Heart right ventricle (tissue), 16 donors: ENCODE results near the gene TCF25. TPM values are rescaled to one million over a fixed set of nuclear protein-coding genes. Genes with fewer than 3 reads are reported as not detected.

Source experiments
- ATAC-seq, 8 donors: fragments of 200-7000 bp; cut with Tn5 transposase; one replicate each; pipeline ENCODE4 v1.9.1; 2020; ENCODE audit warnings: mild to moderate bottlenecking in 8 of 8, moderate library complexity in 8 of 8, moderate number of reproducible peaks in 1 of 8
- DNase-seq, 2 donors: peaks; one replicate each; pipeline ENCODE4 v3.0.0-alpha.2; 2020
- H3K27ac ChIP-seq, 10 donors: fragments of 200-600 bp; sonication (generic) in 2 of 10; one replicate each; pipeline versions ENCODE4 v1.5.0 to v1.8.0; 2020 to 2022; ENCODE audit warnings: mild to moderate bottlenecking in 3 of 10
- H3K27me3 ChIP-seq, 7 donors: fragments of 200-600 bp; one replicate each; pipeline ENCODE4 v1.8.0; 2021 to 2022; ENCODE audit warnings: mild to moderate bottlenecking in 2 of 7
- H3K36me3 ChIP-seq, 9 donors: fragments of 200-600 bp; sonication (generic) in 1 of 9; one replicate each; pipeline versions ENCODE4 v1.5.0 to v1.8.0; 2020 to 2022; ENCODE audit warnings: mild to moderate bottlenecking in 2 of 9
- H3K4me1 ChIP-seq, 9 donors: fragments of 200-600 bp; sonication (generic) in 1 of 9; one replicate each; pipeline versions ENCODE4 v1.5.0 to v1.8.0; 2020 to 2022; ENCODE audit warnings: mild to moderate bottlenecking in 4 of 9
- H3K4me3 ChIP-seq, 10 donors: fragments of 200-600 bp; sonication (generic) in 2 of 10; one replicate each; pipeline versions ENCODE4 v1.5.0 to v1.8.0; 2020 to 2022; ENCODE audit warnings: mild to moderate bottlenecking in 7 of 10, moderate library complexity in 2 of 10
- H3K9me3 ChIP-seq, 11 donors: fragments of 200-600 bp in 10 of 11; sonication (generic) in 2 of 11; one replicate each; pipeline versions ENCODE4 v1.5.0 to v1.8.0; 2013 to 2022; ENCODE audit warnings: mild to moderate bottlenecking in 2 of 11, control low read depth in 1 of 11, moderate library complexity in 1 of 11
- WGBS, 2 donors: extraction: QIAGEN DNeasy Blood & Tissue Kit; methylation state at CpG; one replicate each; pipeline ENCODE4 v1.1.7; 2013; ENCODE audit warnings: inconsistent platforms in 1 of 2; 5-methylcytosine and 5-hydroxymethylcytosine counted together
- intact Hi-C, 10 donors: fragments of 100-400 bp; cut with DNase I; formaldehyde crosslinking; loops; one replicate each; pipeline versions ENCODE4 v1.11.1 to v1.14.2; 2022
- polyA plus RNA-seq, 2 donors: library from polyadenylated mRNA; stranded (reverse); fragments of 200-250 nt; gene quantifications; one replicate each; pipeline ENCODE4 v1.2.3, GENCODE V29; 2013
- total RNA-seq, 10 donors: library from RNA; stranded (reverse); fragmentation: NEBNext Ultra II Directional in 3 of 10; extraction: Animal tissue kit (Norgen Biotek cat#: 25700) in 3 of 10; gene quantifications; one replicate each; pipeline versions ENCODE4 v1.2.1 to v1.2.4, GENCODE V29; 2021 to 2023
- TF ChIP-seq, protein P1 (sequence below), 9 donors: fragments of 200-600 bp; sonication (generic) in 2 of 9; IDR thresholded peaks; one replicate each; pipeline versions ENCODE4 v1.5.0 to v1.8.0; 2021 to 2022; ENCODE audit warnings: antibody characterized with exemption in 9 of 9, mild to moderate bottlenecking in 5 of 9, moderate library complexity in 1 of 9
- donor health status: Arrhythmogenic right ventricular cardiomyopathy.
- donor health status: ischemic (EF 13 %, LVEDD 7.1; RV severe dilation, severe dysfunction).
- donor health status: healthy with polysubstance abuse.
- donor health status: DM: no; HTN: yes; CAD: no.
- donor health status: DM: no; HTN: no; CAD: no.
- donor health status: ischemic (EF 25% LVEDD 6.9; RV normal size, moderate dysfunction).
- donor health status: ischemic (EF 25% LVEDD 5.7; RV mildly dilated, moderate dysfunction).
- donor health status: healthy.
- donor health status: DM: yes; HTN: yes; CAD: no.
- donor health status: Ischemic cardiomyopathy.
- donor health status: ischemic (EF 35%, LVEDD 5.7; RV mildly dilated, moderate dysfunction).
- donor health status: nonischemic (EF 11% LVEDD 7.7; RV severe dilation, severe dysfunction).
- donor health status: DM: yes; HTN: yes; CAD: no.
- donor health status: PGD.
- donor health status: ischemic (EF 29% LVEDD 5.4; RV normal size, mild dysfunction).
- donor health status: nonischemic (EF 23%, LVEDD 6.1; RV moderate dilation, normal function).

Gene TCF25
- total and polyA plus RNA-seq, 12 donors = 77.5 to 112 (median 94.8) TPM

DNA sequence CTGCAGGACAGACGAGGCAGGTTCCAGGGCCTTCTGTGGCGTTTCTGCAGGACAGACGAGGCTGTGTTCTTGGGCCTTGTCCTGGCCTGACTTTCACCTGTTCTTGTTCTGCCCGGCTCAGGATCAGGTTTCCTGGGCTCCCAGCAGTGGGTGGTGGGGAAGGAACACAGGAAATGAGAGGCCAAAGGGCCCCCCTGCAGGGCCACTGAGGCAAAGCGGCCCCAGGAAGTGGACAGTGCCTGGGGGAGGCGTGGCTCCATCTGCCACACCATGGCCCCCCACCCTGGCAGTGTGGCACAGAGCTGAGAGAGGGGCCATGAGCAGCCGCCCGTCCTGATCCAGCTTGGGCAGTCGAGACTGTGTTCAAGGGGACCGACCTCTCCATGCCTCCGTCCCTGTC lies 24.4 kb upstream of the TCF25 start:
- Histone ChIP-seq H3K9me3 (no peaks in the 10 kb centered on the region), H3K27ac (no peak overlapping the region), H3K4me3 (no peak overlapping the region), H3K36me3 (no peaks in the 10 kb centered on the region), H3K4me1 (peaks cover 0 to 16% (median 6%) of the 10 kb centered on the region in 9 donors), H3K27me3 (peaks cover 0 to 6% (median 0%) of the 10 kb centered on the region in 7 donors)
- 92 to 96% methylated on average over 11 of the region's 11 CpGs for WGBS, 2 donors
- intact Hi-C loops = no loop called here
- TF ChIP-seq, protein P1, sequence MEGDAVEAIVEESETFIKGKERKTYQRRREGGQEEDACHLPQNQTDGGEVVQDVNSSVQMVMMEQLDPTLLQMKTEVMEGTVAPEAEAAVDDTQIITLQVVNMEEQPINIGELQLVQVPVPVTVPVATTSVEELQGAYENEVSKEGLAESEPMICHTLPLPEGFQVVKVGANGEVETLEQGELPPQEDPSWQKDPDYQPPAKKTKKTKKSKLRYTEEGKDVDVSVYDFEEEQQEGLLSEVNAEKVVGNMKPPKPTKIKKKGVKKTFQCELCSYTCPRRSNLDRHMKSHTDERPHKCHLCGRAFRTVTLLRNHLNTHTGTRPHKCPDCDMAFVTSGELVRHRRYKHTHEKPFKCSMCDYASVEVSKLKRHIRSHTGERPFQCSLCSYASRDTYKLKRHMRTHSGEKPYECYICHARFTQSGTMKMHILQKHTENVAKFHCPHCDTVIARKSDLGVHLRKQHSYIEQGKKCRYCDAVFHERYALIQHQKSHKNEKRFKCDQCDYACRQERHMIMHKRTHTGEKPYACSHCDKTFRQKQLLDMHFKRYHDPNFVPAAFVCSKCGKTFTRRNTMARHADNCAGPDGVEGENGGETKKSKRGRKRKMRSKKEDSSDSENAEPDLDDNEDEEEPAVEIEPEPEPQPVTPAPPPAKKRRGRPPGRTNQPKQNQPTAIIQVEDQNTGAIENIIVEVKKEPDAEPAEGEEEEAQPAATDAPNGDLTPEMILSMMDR (IDR thresholded peaks at IDR 0.05) = no peak
- DNase-seq (no peak), ATAC-seq (no peak)

DNA sequence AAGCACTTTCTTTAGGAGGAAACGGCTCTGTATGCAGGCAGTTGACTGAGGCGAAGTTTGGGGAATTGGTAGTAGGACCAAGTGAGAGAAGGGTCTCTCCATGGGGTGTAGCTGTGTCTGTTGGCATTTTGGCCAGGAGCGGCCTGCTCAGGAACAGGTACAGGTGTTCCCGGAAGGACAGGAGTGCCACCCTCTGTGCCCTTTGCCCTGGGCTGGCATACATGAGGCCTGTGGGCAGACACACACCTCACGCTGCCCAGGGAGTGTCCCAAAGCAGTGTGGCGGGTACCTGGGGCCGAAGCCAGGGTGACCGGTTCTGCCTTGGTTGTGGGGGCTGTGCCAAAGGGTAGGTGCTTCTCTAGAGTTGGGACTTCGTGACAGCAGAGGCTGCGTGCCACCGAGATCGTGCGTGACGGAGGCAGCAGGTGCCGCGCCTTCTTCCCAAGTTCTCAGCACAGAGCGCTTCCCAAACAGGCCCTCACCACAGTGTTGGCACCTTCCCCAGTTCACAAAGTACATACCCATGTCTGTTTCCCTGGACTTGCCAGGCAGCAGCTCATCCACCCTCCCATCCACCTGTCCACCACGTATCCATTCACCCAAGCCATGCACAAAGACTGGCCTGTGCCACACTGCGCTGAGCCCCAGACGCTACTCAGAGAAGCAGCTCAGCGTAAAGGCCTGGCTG lies 19.9 kb upstream of the TCF25 start:
- no peak for ATAC-seq
- 92 to 94% methylated on average over 21 of the region's 21 CpGs for WGBS, 2 donors
- Histone ChIP-seq H3K27ac (no peak overlapping the region), H3K4me1 (no peaks in the 10 kb centered on the region), H3K4me3 (no peak overlapping the region), H3K36me3 (no peaks in the 10 kb centered on the region), H3K9me3 (no peaks in the 10 kb centered on the region), H3K27me3 (no peaks in the 10 kb centered on the region)
- TF ChIP-seq, protein P1 (IDR thresholded peaks at IDR 0.05) = no peak
- DNase-seq = no peak
- intact Hi-C loops = loop anchor here in 3 of 10 donors (2.0 to 10.0 kb wide), 3 partner anchors 99 to 149 kb away; partner anchors contain the start of gene SPATA2L (in 1 of the 3)

DNA sequence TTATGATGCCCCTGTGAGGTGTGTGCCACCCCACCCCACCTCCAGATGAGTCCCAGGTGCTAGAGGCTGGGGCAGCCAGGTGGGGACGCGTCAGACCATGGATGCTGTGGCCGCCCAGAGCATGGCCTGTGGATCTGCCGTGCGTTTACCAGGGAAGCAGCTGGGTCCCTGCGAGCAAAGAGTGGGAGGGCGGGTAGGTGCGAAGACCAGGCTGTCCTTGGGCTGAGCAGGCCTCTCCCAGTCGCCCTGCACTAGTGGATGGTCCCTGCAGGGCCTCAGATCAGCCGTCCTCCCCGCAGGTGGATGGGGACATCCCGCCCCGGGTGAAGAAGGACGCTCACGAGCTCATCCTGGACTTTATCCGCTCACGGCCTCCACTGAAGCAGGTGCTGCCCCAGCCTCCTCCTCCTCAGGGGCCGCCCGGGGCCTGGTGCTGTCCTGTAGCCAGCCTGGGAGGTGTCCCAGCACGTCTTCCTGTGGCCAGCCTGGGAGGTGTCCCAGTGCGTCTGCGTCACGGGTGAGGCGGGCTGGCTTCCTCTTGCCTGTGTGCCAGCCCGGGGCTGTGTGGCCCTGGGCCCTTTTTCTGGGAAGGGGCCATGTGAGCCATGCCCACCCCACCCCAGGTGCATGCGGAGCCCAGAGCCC lies 18.0 kb upstream of the TCF25 start:
- Histone ChIP-seq H3K9me3 (no peaks in the 10 kb centered on the region), H3K27ac (no peak overlapping the region), H3K36me3 (no peaks in the 10 kb centered on the region), H3K27me3 (no peaks in the 10 kb centered on the region), H3K4me3 (no peak overlapping the region), H3K4me1 (no peaks in the 10 kb centered on the region)
- WGBS, 2 donors = 86 to 87% methylated on average over 25 to 26 of the region's 26 CpGs
- TF ChIP-seq, protein P1 (IDR thresholded peaks at IDR 0.05) = no peak
- ATAC-seq (peak in 3 of 8 donors; percentile 29 to 39 (median 31)), DNase-seq (no peak)
- intact Hi-C loops = loop anchor here in 2 of 10 donors (10.0 kb wide), 2 partner anchors 101 to 151 kb away; partner anchors contain the start of gene SPATA2L (in 1 of the 2)

DNA sequence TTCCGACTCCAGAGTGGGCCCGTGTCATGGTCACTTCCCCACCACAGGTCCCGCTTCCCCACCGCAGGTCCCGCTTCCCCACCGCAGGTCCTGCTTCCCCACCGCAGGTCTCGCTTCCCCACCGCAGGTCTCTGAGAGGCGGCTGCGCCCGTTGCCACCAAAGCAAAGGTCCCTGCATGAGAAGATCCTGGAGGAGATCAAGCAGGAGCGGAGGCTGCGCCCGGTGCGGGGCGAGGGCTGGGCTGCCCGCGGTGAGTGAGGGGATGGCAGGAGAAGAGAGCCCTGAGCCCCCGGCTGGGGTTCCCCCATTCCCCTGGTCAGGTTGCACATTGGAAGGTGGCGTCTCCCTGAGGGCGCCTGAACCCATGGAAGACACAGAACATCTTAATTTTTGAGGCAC lies 17.4 kb upstream of the TCF25 start:
- no peak overlapping the region for H3K4me3 ChIP-seq
- TF ChIP-seq, protein P1 (IDR thresholded peaks at IDR 0.05) = no peak
- ATAC-seq (no peak), DNase-seq (no peak)
- no peaks in the 10 kb centered on the region for H3K36me3 ChIP-seq
- no peak overlapping the region for H3K27ac ChIP-seq
- H3K4me1 ChIP-seq = peaks cover 0 to 3% (median 0%) of the 10 kb centered on the region in 9 donors
- no peaks in the 10 kb centered on the region for H3K27me3 ChIP-seq
- WGBS, 2 donors = 90 to 92% methylated on average over 22 of the region's 22 CpGs
- intact Hi-C loops = loop anchor here in 2 of 10 donors (10.0 kb wide), 2 partner anchors 101 to 151 kb away; partner anchors contain the start of gene SPATA2L (in 1 of the 2)
- H3K9me3 ChIP-seq = no peaks in the 10 kb centered on the region
